ENCODE measurements around the gene NWD2.
A peak's percentile ranks its signal among the peaks of the same experiment; 100 is the strongest.
"Not testable (repeated sequence)": the region's sequence is repeated elsewhere in the genome, so short reads cannot be mapped to it uniquely, and the experiment has no call there.

Gene NWD2

DNA sequence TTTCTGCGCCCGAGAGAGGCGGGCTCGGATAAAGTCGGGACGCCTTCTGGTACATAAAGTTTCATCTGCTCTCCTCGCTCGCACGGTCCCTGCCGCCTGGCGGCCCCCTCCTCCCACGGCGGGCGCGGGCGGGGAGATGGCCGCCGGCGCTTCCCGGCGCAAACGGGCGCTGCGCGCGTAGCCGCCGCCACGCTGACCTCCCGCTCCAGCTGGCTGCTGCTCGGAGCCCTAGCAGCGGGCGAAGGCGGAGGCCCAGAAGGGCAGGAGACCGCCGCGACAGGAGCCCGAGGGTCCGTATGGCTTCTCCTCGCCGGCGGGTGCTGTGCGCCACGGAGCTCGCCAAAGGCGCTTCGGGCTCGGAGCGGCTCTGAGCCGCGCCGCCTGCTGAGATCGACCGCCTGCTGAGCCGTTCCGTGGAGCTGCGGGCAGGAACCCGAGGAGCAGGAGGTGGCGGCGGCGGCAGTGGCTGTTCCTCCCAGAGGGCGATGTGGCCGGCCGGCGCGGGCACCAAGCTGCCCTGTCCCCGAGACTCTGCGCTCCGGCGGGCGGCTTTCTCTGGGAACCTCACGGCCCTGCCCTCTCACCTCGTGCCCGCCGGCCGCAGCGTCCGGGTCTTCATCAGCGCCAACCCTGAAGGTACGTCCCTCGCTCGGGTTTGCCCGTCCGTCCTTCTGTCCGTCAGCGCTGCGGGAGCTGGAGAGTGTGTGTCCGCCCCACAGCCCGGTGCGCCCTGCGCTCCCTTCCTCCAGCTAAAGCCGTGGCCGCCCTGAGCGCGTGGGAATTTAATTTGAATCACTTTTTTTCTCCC lies at the start of gene NWD2:
Gene NWD2 (plus strand): TSS at position 161 of the 808 bp plus-strand sequence. CDS start 325 bp downstream, at position 486.
- no peak for ATAC-seq (replicated peaks)
- no peak within 1 kb of the TSS for H3K4me3 Mint-ChIP-seq

GRCh38 chr4:37197899-37198298 lies 46.6 kb upstream of the NWD2 start:
- no peak overlapping the region for H3K27ac Mint-ChIP-seq
- peaks cover 1 to 5% of the 10 kb centered on the region in 2 donors for H3K9me3 Mint-ChIP-seq
- DNase-seq: no peak
- no peak for ATAC-seq (replicated peaks)
- no peak overlapping the region for H3K4me3 Mint-ChIP-seq
- no peaks in the 10 kb centered on the region for H3K36me3 Mint-ChIP-seq
- no peaks in the 10 kb centered on the region for H3K4me1 Mint-ChIP-seq
- H3K27me3 Mint-ChIP-seq: no peaks in the 10 kb centered on the region

More for the DNA sequence above, at the start of gene NWD2:
- H3K9me3 Mint-ChIP-seq: no peaks in the 10 kb centered on the region
- H3K4me1 Mint-ChIP-seq: peaks cover 4 to 8% of the 10 kb centered on the region in 2 donors
- peak within 1 kb of the TSS; percentile 69 for H3K27ac Mint-ChIP-seq
- peaks cover 39 to 63% of the 10 kb centered on the region in 2 donors for H3K27me3 Mint-ChIP-seq
- no peak for DNase-seq
- H3K36me3 Mint-ChIP-seq: no peaks in the 10 kb centered on the region

- not testable (repeated sequence) for H3K27ac Mint-ChIP-seq; H3K27me3 Mint-ChIP-seq; H3K4me1 Mint-ChIP-seq; DNase-seq; H3K4me3 Mint-ChIP-seq; H3K36me3 Mint-ChIP-seq; ATAC-seq (replicated peaks)
- peaks cover 14 to 26% of the 10 kb centered on the region in 2 donors for H3K9me3 Mint-ChIP-seq
Measured at GRCh38 chr4:37204740-37205139, 39.8 kb upstream of the NWD2 start.

GRCh38 chr4:37216209-37216608 lies 28.3 kb upstream of the NWD2 start:
- H3K4me3 Mint-ChIP-seq: no peak overlapping the region
- no peak for DNase-seq
- no peaks in the 10 kb centered on the region for H3K4me1 Mint-ChIP-seq
- no peaks in the 10 kb centered on the region for H3K9me3 Mint-ChIP-seq
- no peaks in the 10 kb centered on the region for H3K27me3 Mint-ChIP-seq
- no peak overlapping the region for H3K27ac Mint-ChIP-seq
- no peak for ATAC-seq (replicated peaks)
- H3K36me3 Mint-ChIP-seq: no peaks in the 10 kb centered on the region

GRCh38 chr4:37219242-37219641 lies 25.3 kb upstream of the NWD2 start:
- Mint-ChIP-seq H3K9me3 (no peaks in the 10 kb centered on the region), H3K4me3 (no peak overlapping the region), H3K27ac (no peak overlapping the region), H3K4me1 (no peaks in the 10 kb centered on the region), H3K36me3 (no peaks in the 10 kb centered on the region), H3K27me3 (no peaks in the 10 kb centered on the region)
- ATAC-seq (replicated peaks) (no peak), DNase-seq (no peak)

GRCh38 chr4:37219990-37220389 lies 24.6 kb upstream of the NWD2 start:
- Mint-ChIP-seq H3K4me3 (no peak overlapping the region), H3K27me3 (no peaks in the 10 kb centered on the region), H3K4me1 (no peaks in the 10 kb centered on the region), H3K36me3 (no peaks in the 10 kb centered on the region), H3K9me3 (no peaks in the 10 kb centered on the region), H3K27ac (no peak overlapping the region)
- no peak for ATAC-seq (replicated peaks)
- DNase-seq: no peak

DNA sequence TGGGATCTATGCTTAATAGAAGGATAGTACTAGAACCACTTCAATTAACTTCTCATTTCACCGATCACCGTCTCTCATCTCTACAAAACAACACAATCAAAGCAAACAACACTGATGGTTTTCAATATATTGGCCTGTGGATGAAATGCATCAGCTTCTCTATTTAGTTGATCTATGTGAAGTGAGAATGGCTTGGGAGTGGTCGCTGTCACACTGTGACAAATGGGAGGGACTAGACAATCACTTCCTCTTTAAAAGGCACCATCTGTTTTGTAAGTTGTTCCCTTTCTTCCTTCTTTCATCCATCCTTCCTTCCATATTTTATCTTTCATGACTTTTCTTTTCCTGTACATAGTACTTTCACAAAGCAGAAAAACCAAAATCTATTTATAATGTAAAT lies 23.9 kb upstream of the NWD2 start:
- H3K36me3 Mint-ChIP-seq: no peaks in the 10 kb centered on the region
- no peak overlapping the region for H3K27ac Mint-ChIP-seq
- DNase-seq: no peak
- no peak for ATAC-seq (replicated peaks)
- no peaks in the 10 kb centered on the region for H3K27me3 Mint-ChIP-seq
- H3K4me1 Mint-ChIP-seq: no peaks in the 10 kb centered on the region
- H3K9me3 Mint-ChIP-seq: no peaks in the 10 kb centered on the region
- H3K4me3 Mint-ChIP-seq: no peak overlapping the region

- no peak for DNase-seq
- H3K27ac Mint-ChIP-seq: no peak overlapping the region
- no peak for ATAC-seq (replicated peaks)
- H3K36me3 Mint-ChIP-seq: no peaks in the 10 kb centered on the region
- no peaks in the 10 kb centered on the region for H3K9me3 Mint-ChIP-seq
- H3K27me3 Mint-ChIP-seq: no peaks in the 10 kb centered on the region
- no peak overlapping the region for H3K4me3 Mint-ChIP-seq
- no peaks in the 10 kb centered on the region for H3K4me1 Mint-ChIP-seq
Measured at GRCh38 chr4:37223732-37224131, 20.8 kb upstream of the NWD2 start.

- DNase-seq (no peak), ATAC-seq (replicated peaks) (no peak)
- Mint-ChIP-seq H3K4me1 (no peaks in the 10 kb centered on the region), H3K36me3 (no peaks in the 10 kb centered on the region), H3K9me3 (no peaks in the 10 kb centered on the region), H3K27ac (no peak overlapping the region), H3K4me3 (no peak overlapping the region), H3K27me3 (no peaks in the 10 kb centered on the region)
Measured at GRCh38 chr4:37224854-37225253, 19.7 kb upstream of the NWD2 start.

- Mint-ChIP-seq H3K4me1 (no peaks in the 10 kb centered on the region), H3K27ac (no peak overlapping the region), H3K36me3 (no peaks in the 10 kb centered on the region), H3K4me3 (no peak overlapping the region), H3K9me3 (no peaks in the 10 kb centered on the region), H3K27me3 (no peaks in the 10 kb centered on the region)
- DNase-seq (no peak), ATAC-seq (replicated peaks) (no peak)
Measured at GRCh38 chr4:37225778-37226177, 18.8 kb upstream of the NWD2 start.

DNA sequence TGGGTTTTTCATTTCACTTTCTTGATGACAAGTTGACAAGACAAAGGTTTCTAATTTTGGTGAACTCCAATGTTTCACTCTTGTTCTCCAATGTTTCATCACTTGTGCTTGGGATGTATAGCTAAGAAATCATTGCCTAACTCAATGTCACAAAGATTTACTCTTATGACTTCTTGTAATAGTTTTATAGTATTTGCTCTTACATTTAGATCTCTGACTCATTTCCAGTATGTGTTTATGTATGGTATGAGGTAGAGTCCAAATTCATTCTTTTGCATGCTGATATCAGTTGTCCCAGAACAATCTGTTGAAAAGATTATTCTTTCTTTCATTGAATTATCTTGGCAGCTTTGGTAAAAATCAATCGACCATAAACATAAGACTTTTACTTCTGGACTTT lies 12.2 kb upstream of the NWD2 start:
- no peaks in the 10 kb centered on the region for H3K36me3 Mint-ChIP-seq
- no peak overlapping the region for H3K27ac Mint-ChIP-seq
- H3K4me1 Mint-ChIP-seq: no peaks in the 10 kb centered on the region
- DNase-seq (no peak), ATAC-seq (replicated peaks) (no peak)
- H3K27me3 Mint-ChIP-seq: peaks cover 0 to 6% of the 10 kb centered on the region in 2 donors
- no peak overlapping the region for H3K4me3 Mint-ChIP-seq
- peaks cover 0 to 5% of the 10 kb centered on the region in 2 donors for H3K9me3 Mint-ChIP-seq

DNA sequence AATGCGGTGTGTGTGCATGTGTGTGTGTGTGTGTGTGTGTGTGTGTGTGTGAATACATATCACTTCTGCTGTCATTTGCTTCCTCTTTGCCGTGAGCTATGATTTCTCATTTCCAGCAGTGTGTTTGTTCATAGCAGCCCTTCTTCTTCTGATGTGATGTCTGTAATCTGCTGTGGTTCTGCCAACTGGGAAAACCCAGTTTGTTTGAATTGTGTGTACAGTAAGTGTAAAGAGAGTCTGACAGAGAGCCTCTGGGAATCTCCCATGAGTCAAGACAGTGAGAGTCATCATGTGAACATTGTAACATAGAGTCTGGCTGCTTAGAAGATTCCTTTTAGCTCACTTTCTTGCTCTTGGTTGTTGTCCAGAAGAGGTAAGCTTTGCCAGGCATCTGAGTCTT lies 8.4 kb upstream of the NWD2 start:
- Mint-ChIP-seq H3K27ac (no peak overlapping the region), H3K27me3 (peaks cover 8 to 15% of the 10 kb centered on the region in 2 donors), H3K4me1 (no peaks in the 10 kb centered on the region), H3K4me3 (no peak overlapping the region), H3K9me3 (peaks cover 0 to 5% of the 10 kb centered on the region in 2 donors), H3K36me3 (no peaks in the 10 kb centered on the region)
- DNase-seq (no peak), ATAC-seq (replicated peaks) (no peak)

DNA sequence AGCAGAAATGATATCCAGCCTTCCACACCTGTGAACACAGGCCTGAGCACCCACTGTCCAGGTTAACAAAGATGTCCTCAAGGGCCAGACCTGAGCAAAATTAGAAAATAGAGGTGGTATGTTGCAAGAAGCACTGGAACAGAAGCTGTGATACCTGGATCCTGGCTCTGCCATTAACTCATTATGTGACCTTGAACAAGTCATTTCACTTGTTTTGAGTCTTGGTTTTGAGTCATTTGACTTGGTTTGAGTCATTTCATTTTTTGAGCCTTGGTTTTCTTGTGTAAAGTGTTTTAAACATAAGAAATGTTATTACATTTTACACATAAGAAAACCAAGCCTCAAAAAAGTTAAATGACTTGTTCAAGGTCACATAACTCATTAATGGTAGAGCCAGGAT lies 2.9 kb upstream of the NWD2 start:
- no peaks in the 10 kb centered on the region for H3K36me3 Mint-ChIP-seq
- no peak overlapping the region for H3K4me3 Mint-ChIP-seq
- H3K4me1 Mint-ChIP-seq: peaks cover 4 to 8% of the 10 kb centered on the region in 2 donors
- H3K27ac Mint-ChIP-seq: no peak overlapping the region
- H3K9me3 Mint-ChIP-seq: no peaks in the 10 kb centered on the region
- DNase-seq: no peak
- peaks cover 36 to 53% of the 10 kb centered on the region in 2 donors for H3K27me3 Mint-ChIP-seq
- no peak for ATAC-seq (replicated peaks)

GRCh38 chr4:37243051-37243450 lies 1.5 kb upstream of the NWD2 start:
- Mint-ChIP-seq H3K4me3 (no peak overlapping the region), H3K27ac (no peak overlapping the region), H3K9me3 (no peaks in the 10 kb centered on the region), H3K4me1 (peaks cover 4 to 8% of the 10 kb centered on the region in 2 donors), H3K36me3 (no peaks in the 10 kb centered on the region), H3K27me3 (peaks cover 43 to 59% of the 10 kb centered on the region in 2 donors)
- DNase-seq: no peak
- no peak for ATAC-seq (replicated peaks)

GRCh38 chr4:37243722-37244582 lies 591 bp upstream of the NWD2 start:
- Mint-ChIP-seq H3K4me3 (no peak overlapping the region), H3K4me1 (peaks cover 4 to 8% of the 10 kb centered on the region in 2 donors), H3K27ac (no peak overlapping the region), H3K36me3 (no peaks in the 10 kb centered on the region), H3K9me3 (no peaks in the 10 kb centered on the region), H3K27me3 (peaks cover 43 to 59% of the 10 kb centered on the region in 2 donors)
- ATAC-seq (replicated peaks) (no peak), DNase-seq (no peak)

Measured in stimulated activated naive B cell treated with anti-CD40 and anti-IgM and Interleukin-4, amounts not matched to agents 10 μg/mL and 1 μg/mL and 100 μg/mL, for 72 hours (primary cell).